HepG2 (cell line): ENCODE data around the gene SH2D3A. TPM values are rescaled to one million over a fixed set of nuclear protein-coding genes. Genes with fewer than 3 reads are reported as not detected.

ENCODE experiments used
- ESRRA ChIP-seq: sonication (generic); formaldehyde crosslinking; IDR thresholded peaks from 2 replicates; pipeline ENCODE4 v1.5.1; 2020; ENCODE audit warnings: mild to moderate bottlenecking, low read depth, missing genetic modification reagents
- FOXA1 ChIP-seq, 2 experiments: fragments of 450-650 bp in 1 of 2; sonication (generic) in 1 of 2; formaldehyde crosslinking in 1 of 2; IDR thresholded peaks; 2 replicates each; pipeline versions ENCODE4 v1.4.0 to v1.6.1; 2016 to 2020; ENCODE audit warnings: missing genetic modification reagents in 1 of 2
- RFX3 ChIP-seq: IDR thresholded peaks from 2 replicates; pipeline ENCODE4 v1.6.1; 2016; ENCODE audit warnings: missing biosample characterization, missing genetic modification reagents
- SKI ChIP-seq: fragments of 450-650 bp; IDR thresholded peaks from one replicate; pipeline ENCODE4 v1.6.1; 2018; ENCODE audit warnings: mild to moderate bottlenecking; ENCODE audit not compliant: partially characterized antibody
- SRSF4 ChIP-seq: fragments of 200-400 bp; formaldehyde crosslinking; IDR thresholded peaks from one replicate; pipeline ENCODE4 v1.6.1; 2018; ENCODE audit warnings: mild to moderate bottlenecking, low read depth, low read length, moderate library complexity; ENCODE audit not compliant: poor library complexity, severe bottlenecking
- WIZ ChIP-seq: sonication (generic); formaldehyde crosslinking; IDR thresholded peaks from 2 replicates; pipeline ENCODE4 v1.5.1; 2020; ENCODE audit warnings: mild to moderate bottlenecking, missing genetic modification reagents
- ZNF232 ChIP-seq: sonication (generic); formaldehyde crosslinking; IDR thresholded peaks from 2 replicates; pipeline ENCODE4 v1.4.0; 2020; ENCODE audit warnings: missing genetic modification reagents, borderline replicate concordance
- ZNF652 ChIP-seq: IDR thresholded peaks from 2 replicates; pipeline ENCODE4 v1.6.1; 2016; ENCODE audit warnings: low read depth, borderline replicate concordance
- polyA plus RNA-seq, 8 experiments: library from polyadenylated mRNA; depleted of rRNA in 3 of 8; stranded (reverse) in 7 of 8; unstranded in 1 of 8; fragments of >200 nt; fragmentation: Illumina TruSeq in 4 of 8; extraction: Trizol in 4 of 8; gene quantifications; 2 replicates each; pipeline versions ENCODE4 v1.2.1 to v1.2.3, GENCODE V29; 2011 to 2016; ENCODE audit warnings: low read depth in 4 of 8, missing spikeins in 1 of 8, mixed read lengths in 1 of 8; ENCODE audit not compliant: insufficient read depth in 1 of 8
- total RNA-seq, 5 experiments: library from RNA; depleted of rRNA; stranded (reverse); fragments of >200 nt; fragmentation: Illumina TruSeq; extraction: Trizol; gene quantifications; 2 replicates each; pipeline ENCODE4 v1.2.3, GENCODE V29; 2016; ENCODE audit warnings: low read depth in 1 of 5
- TF ChIP-seq, protein P1 (sequence below): sonication (generic); formaldehyde crosslinking; IDR thresholded peaks from 2 replicates; pipeline ENCODE4 v1.5.0; 2020; ENCODE audit warnings: mild to moderate bottlenecking, missing genetic modification reagents
- TF ChIP-seq, protein P2 (sequence below): sonication (generic); formaldehyde crosslinking; IDR thresholded peaks from 2 replicates; pipeline ENCODE4 v1.5.1; 2020; ENCODE audit warnings: mild to moderate bottlenecking, missing genetic modification reagents, moderate library complexity
- TF ChIP-seq, protein P3 (sequence below): sonication (generic); formaldehyde crosslinking; IDR thresholded peaks from 2 replicates; pipeline ENCODE4 v1.9.0; 2021; ENCODE audit warnings: missing genetic modification reagents, borderline replicate concordance
- TF ChIP-seq, protein P4 (sequence below): sonication (generic); formaldehyde crosslinking; IDR thresholded peaks from 2 replicates; pipeline ENCODE4 v1.4.0; 2020; ENCODE audit warnings: missing genetic modification reagents, borderline replicate concordance

SH2D3A gene
- total and polyA plus RNA-seq, 2 of the 13 experiments (the other 11 are each of a cell fraction or from before 2014, with no cell fraction given) = 1.0 to 2.2 TPM

DNA sequence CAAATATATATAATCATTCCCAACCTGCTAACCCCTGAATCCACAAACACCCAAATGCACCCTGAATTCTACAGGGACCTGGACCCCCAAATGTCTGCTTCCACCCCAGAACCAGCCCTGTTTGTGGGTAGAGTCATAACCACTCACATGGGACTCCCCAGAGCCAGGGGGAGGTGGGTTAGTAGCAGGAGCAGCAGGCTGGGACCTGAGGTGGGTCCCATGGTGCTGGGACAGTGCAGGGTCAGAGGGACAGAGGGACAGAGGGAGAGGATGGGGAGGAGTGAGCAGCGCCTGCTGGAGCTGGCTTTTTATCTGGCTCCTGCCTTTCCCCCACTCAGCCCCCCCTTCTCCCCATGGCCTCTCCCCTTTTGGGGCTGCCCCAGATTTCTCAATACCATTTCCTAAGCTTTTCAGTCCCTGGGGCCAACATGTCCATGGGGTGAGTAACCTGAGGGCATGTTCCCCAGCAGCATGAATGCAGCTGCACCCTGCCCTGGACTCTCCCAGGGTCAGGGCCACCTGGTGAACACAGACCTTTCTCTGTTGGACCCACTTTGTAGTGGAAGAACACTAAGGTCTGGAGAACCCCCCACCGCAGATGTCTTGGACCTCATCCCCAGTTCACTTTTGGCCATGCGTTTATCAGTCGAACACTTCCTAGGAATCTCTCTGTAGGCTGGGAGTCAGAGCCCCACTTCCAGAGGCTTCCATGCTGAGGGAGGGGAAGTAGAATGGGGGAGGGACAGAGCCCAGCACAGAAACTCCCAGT is 46.7 kb downstream of the SH2D3A start, which contains the start of gene C3 (continued):
- TF ChIP-seq, protein P1, sequence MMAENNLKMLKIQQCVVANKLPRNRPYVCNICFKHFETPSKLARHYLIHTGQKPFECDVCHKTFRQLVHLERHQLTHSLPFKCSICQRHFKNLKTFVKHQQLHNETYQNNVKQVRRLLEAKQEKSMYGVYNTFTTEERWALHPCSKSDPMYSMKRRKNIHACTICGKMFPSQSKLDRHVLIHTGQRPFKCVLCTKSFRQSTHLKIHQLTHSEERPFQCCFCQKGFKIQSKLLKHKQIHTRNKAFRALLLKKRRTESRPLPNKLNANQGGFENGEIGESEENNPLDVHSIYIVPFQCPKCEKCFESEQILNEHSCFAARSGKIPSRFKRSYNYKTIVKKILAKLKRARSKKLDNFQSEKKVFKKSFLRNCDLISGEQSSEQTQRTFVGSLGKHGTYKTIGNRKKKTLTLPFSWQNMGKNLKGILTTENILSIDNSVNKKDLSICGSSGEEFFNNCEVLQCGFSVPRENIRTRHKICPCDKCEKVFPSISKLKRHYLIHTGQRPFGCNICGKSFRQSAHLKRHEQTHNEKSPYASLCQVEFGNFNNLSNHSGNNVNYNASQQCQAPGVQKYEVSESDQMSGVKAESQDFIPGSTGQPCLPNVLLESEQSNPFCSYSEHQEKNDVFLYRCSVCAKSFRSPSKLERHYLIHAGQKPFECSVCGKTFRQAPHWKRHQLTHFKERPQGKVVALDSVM (CRISPR knock-in tag) = peak; percentile 73
- no peak for TF ChIP-seq FOXA1 (IDR thresholded peaks at IDR 0.05)
- peak; percentile 40 for TF ChIP-seq FOXA1 (CRISPR knock-in tag; IDR thresholded peaks at IDR 0.05)
- peak; percentile 96 for TF ChIP-seq ESRRA (CRISPR knock-in tag)
- TF ChIP-seq, protein P2, sequence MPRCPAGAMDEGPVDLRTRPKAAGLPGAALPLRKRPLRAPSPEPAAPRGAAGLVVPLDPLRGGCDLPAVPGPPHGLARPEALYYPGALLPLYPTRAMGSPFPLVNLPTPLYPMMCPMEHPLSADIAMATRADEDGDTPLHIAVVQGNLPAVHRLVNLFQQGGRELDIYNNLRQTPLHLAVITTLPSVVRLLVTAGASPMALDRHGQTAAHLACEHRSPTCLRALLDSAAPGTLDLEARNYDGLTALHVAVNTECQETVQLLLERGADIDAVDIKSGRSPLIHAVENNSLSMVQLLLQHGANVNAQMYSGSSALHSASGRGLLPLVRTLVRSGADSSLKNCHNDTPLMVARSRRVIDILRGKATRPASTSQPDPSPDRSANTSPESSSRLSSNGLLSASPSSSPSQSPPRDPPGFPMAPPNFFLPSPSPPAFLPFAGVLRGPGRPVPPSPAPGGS (CRISPR knock-in tag) = peak; percentile 100
- TF ChIP-seq, protein P3, sequence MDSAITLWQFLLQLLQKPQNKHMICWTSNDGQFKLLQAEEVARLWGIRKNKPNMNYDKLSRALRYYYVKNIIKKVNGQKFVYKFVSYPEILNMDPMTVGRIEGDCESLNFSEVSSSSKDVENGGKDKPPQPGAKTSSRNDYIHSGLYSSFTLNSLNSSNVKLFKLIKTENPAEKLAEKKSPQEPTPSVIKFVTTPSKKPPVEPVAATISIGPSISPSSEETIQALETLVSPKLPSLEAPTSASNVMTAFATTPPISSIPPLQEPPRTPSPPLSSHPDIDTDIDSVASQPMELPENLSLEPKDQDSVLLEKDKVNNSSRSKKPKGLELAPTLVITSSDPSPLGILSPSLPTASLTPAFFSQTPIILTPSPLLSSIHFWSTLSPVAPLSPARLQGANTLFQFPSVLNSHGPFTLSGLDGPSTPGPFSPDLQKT = no peak
- no peak for TF ChIP-seq SRSF4
- TF ChIP-seq ZNF652 (CRISPR knock-in tag) = peak; percentile 80; the same call in 1 of the 2 replicates
- 0 out of 2 replicates have a peak, but pooled peaks have one; percentile 46 for TF ChIP-seq WIZ
- TF ChIP-seq SKI = peak; percentile 79
- TF ChIP-seq, protein P4, sequence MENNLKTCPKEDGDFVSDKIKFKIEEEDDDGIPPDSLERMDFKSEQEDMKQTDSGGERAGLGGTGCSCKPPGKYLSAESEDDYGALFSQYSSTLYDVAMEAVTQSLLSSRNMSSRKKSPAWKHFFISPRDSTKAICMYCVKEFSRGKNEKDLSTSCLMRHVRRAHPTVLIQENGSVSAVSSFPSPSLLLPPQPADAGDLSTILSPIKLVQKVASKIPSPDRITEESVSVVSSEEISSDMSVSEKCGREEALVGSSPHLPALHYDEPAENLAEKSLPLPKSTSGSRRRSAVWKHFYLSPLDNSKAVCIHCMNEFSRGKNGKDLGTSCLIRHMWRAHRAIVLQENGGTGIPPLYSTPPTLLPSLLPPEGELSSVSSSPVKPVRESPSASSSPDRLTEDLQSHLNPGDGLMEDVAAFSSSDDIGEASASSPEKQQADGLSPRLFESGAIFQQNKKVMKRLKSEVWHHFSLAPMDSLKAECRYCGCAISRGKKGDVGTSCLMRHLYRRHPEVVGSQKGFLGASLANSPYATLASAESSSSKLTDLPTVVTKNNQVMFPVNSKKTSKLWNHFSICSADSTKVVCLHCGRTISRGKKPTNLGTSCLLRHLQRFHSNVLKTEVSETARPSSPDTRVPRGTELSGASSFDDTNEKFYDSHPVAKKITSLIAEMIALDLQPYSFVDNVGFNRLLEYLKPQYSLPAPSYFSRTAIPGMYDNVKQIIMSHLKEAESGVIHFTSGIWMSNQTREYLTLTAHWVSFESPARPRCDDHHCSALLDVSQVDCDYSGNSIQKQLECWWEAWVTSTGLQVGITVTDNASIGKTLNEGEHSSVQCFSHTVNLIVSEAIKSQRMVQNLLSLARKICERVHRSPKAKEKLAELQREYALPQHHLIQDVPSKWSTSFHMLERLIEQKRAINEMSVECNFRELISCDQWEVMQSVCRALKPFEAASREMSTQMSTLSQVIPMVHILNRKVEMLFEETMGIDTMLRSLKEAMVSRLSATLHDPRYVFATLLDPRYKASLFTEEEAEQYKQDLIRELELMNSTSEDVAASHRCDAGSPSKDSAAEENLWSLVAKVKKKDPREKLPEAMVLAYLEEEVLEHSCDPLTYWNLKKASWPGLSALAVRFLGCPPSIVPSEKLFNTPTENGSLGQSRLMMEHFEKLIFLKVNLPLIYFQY (CRISPR knock-in tag) = no peak; the same call in 1 of the 2 replicates
- no peak; the same call in 1 of the 2 replicates for TF ChIP-seq RFX3 (CRISPR knock-in tag)
- no peak for TF ChIP-seq ZNF232 (CRISPR knock-in tag)
